Fibroblast of lung (primary cell): ENCODE data around the gene TRPC4AP. TPM values are rescaled to one million over a fixed set of nuclear protein-coding genes. Genes with fewer than 3 reads are reported as not detected.

Experiments
- DNase-seq, 2 donors: peaks; one replicate each; pipeline versions ENCODE4 v3.0.0 to v3.0.0-alpha.2; 2010; ENCODE audit warnings: low read depth in 2 of 2
- H2AFZ ChIP-seq: 2 replicates; pipeline ENCODE4 v1.5.1; 2012; ENCODE audit warnings: low read length, control low read depth, inconsistent platforms
- H3K27ac ChIP-seq: 2 replicates; pipeline ENCODE4 v1.5.1; 2011; ENCODE audit warnings: low read length, control low read depth; ENCODE audit not compliant: insufficient read depth
- H3K27me3 ChIP-seq: 2 replicates; pipeline ENCODE4 v1.5.1; 2011; ENCODE audit warnings: mild to moderate bottlenecking, low read length; ENCODE audit not compliant: control insufficient read depth, insufficient read depth
- H3K36me3 ChIP-seq: 2 replicates; pipeline ENCODE4 v1.5.1; 2011; ENCODE audit warnings: low read length; ENCODE audit not compliant: control insufficient read depth, insufficient read depth
- H3K4me1 ChIP-seq: 2 replicates; pipeline ENCODE4 v1.5.1; 2011; ENCODE audit warnings: low read length; ENCODE audit not compliant: control insufficient read depth, insufficient read depth; ENCODE audit errors: extremely low read depth
- H3K4me2 ChIP-seq: 2 replicates; pipeline ENCODE4 v1.5.1; 2011; ENCODE audit warnings: low read length, control low read depth; ENCODE audit not compliant: insufficient read depth; ENCODE audit errors: extremely low read depth
- H3K4me3 ChIP-seq, 4 experiments: fragments of 200-600 bp in 1 of 4; sonication (generic) in 1 of 4; replicated peaks in 1 of 4; 2 replicates each; pipeline ENCODE4 v1.5.1; 2011 to 2016; ENCODE audit warnings: low read length in 4 of 4, low read depth in 3 of 4, mild to moderate bottlenecking in 3 of 4, control low read depth in 2 of 4, inconsistent platforms in 1 of 4, mixed read lengths in 1 of 4; ENCODE audit not compliant: insufficient read depth in 1 of 4; ENCODE audit errors: control extremely low read depth in 1 of 4
- H3K79me2 ChIP-seq: 2 replicates; pipeline ENCODE4 v1.5.1; 2012; ENCODE audit warnings: mild to moderate bottlenecking, low read length, inconsistent platforms; ENCODE audit not compliant: control insufficient read depth, insufficient read depth
- H3K9ac ChIP-seq: 2 replicates; pipeline ENCODE4 v1.5.1; 2011; ENCODE audit warnings: mild to moderate bottlenecking, low read length, control low read depth; ENCODE audit not compliant: insufficient read depth
- H3K9me3 ChIP-seq: 2 replicates; pipeline ENCODE4 v1.5.1; 2012; ENCODE audit warnings: low read depth, low read length; ENCODE audit not compliant: control insufficient read depth, insufficient read depth
- H4K20me1 ChIP-seq: 2 replicates; pipeline ENCODE4 v1.5.1; 2011; ENCODE audit warnings: low read length; ENCODE audit not compliant: control insufficient read depth, insufficient read depth; ENCODE audit errors: extremely low read depth
- CTCF ChIP-seq, 2 donors: IDR thresholded peaks in 1 of 2; conservative IDR thresholded peaks in 1 of 2; 1 replicate in 1 of 2; 2 replicates in 1 of 2; pipeline ENCODE4 v1.5.1; 2011 to 2012; ENCODE audit warnings: low read length in 2 of 2, control low read depth in 1 of 2, inconsistent platforms in 1 of 2, low read depth in 1 of 2, mild to moderate bottlenecking in 1 of 2
- EZH2 ChIP-seq: IDR thresholded peaks from 2 replicates; pipeline ENCODE4 v1.5.1; 2012; ENCODE audit warnings: low read length, control low read depth, mild to moderate bottlenecking; ENCODE audit errors: missing control alignments
- polyA plus RNA-seq, 2 donors: library from polyadenylated mRNA; depleted of rRNA in 1 of 2; stranded (reverse) in 1 of 2; unstranded in 1 of 2; fragments of >200 nt; gene quantifications; 2 replicates each; pipeline ENCODE4 v1.2.1, GENCODE V29; 2011 to 2012; ENCODE audit warnings: missing spikeins in 1 of 2
- total RNA-seq: library from RNA; depleted of rRNA; stranded (reverse); fragments of >200 nt; gene quantifications from 2 replicates; pipeline ENCODE4 v1.2.1, GENCODE V29; 2014

TRPC4AP gene
- total and polyA plus RNA-seq, 2 donors (not counting 1 experiment from before 2014, with no cell fraction given) = 63.1 to 89.7 TPM

GRCh38 chr20:35008411-35009342 lies 83.9 kb downstream of the TRPC4AP start:
- H3K27me3 ChIP-seq = no peaks in the 10 kb centered on the region
- no peak overlapping the region for H3K27ac ChIP-seq
- no peaks in the 10 kb centered on the region for H3K9me3 ChIP-seq
- H3K36me3 ChIP-seq = peaks cover 54% of the 10 kb centered on the region
- H3K4me2 ChIP-seq = peak overlapping the region; percentile 4
- DNase-seq = peak in 1 of 2 donors; percentile 34
- TF ChIP-seq EZH2 = no peak
- no peak for TF ChIP-seq CTCF (conservative IDR thresholded peaks at IDR 0.05 in 1 of 2, IDR thresholded peaks at IDR 0.05 in 1 of 2; ENCODE audit: low read depth in 1 of 2, low read length in 2 of 2)
- H4K20me1 ChIP-seq = no peaks in the 10 kb centered on the region
- no peak overlapping the region for H2AFZ ChIP-seq
- H3K9ac ChIP-seq = no peak overlapping the region
- H3K4me1 ChIP-seq = peaks cover 5% of the 10 kb centered on the region
- H3K79me2 ChIP-seq = no peaks in the 10 kb centered on the region
- H3K4me3 ChIP-seq = no peak overlapping the region

- H3K27me3 ChIP-seq = no peaks in the 10 kb centered on the region
- no peak overlapping the region for H2AFZ ChIP-seq
- peaks cover 4% of the 10 kb centered on the region for H3K4me1 ChIP-seq
- no peaks in the 10 kb centered on the region for H4K20me1 ChIP-seq
- no peak overlapping the region for H3K4me2 ChIP-seq
- H3K27ac ChIP-seq = no peak overlapping the region
- H3K79me2 ChIP-seq = no peaks in the 10 kb centered on the region
- no peak for DNase-seq
- H3K4me3 ChIP-seq = no peak overlapping the region
- no peaks in the 10 kb centered on the region for H3K9me3 ChIP-seq
- peaks cover 58% of the 10 kb centered on the region for H3K36me3 ChIP-seq
- TF ChIP-seq EZH2 (no peak), CTCF (conservative IDR thresholded peaks at IDR 0.05 in 1 of 2, IDR thresholded peaks at IDR 0.05 in 1 of 2; ENCODE audit: low read depth in 1 of 2, low read length in 2 of 2) (no peak)
- no peak overlapping the region for H3K9ac ChIP-seq
Observed at GRCh38 chr20:35007891-35008290, 84.7 kb downstream of the TRPC4AP start.

GRCh38 chr20:35007413-35007812 lies 85.2 kb downstream of the TRPC4AP start:
- TF ChIP-seq CTCF (conservative IDR thresholded peaks at IDR 0.05 in 1 of 2, IDR thresholded peaks at IDR 0.05 in 1 of 2; ENCODE audit: low read depth in 1 of 2, low read length in 2 of 2) (no peak), EZH2 (no peak)
- Histone ChIP-seq H2AFZ (no peak overlapping the region), H3K9ac (no peak overlapping the region), H3K4me3 (no peak overlapping the region), H3K4me2 (no peak overlapping the region), H3K4me1 (no peaks in the 10 kb centered on the region), H3K79me2 (no peaks in the 10 kb centered on the region), H3K27ac (no peak overlapping the region), H3K27me3 (no peaks in the 10 kb centered on the region), H3K9me3 (no peaks in the 10 kb centered on the region), H3K36me3 (peaks cover 56% of the 10 kb centered on the region), H4K20me1 (no peaks in the 10 kb centered on the region)
- no peak for DNase-seq
